ENCODE data around the gene EMILIN2. TPM values are rescaled to one million over a fixed set of nuclear protein-coding genes. Genes with fewer than 3 reads are reported as not detected.

The EMILIN2 gene
- total and polyA plus RNA-seq, 9 of the 15 experiments (the other 6 are each of a cell fraction or from before 2014, with no cell fraction given) = 0.01 to 0.40 (median 0.19) TPM

- TF ChIP-seq JUND (IDR thresholded peaks at IDR 0.05; ENCODE audit: borderline replicate concordance, low read depth, low read length) = no peak
- no peak for TF ChIP-seq JUND (tag; IDR thresholded peaks at IDR 0.05; ENCODE audit: borderline replicate concordance, low read depth, low read length)
- no peak for TF ChIP-seq SIN3A (IDR thresholded peaks at IDR 0.05; ENCODE audit: borderline replicate concordance in 2 of 2, control insufficient read depth in 1 of 2, low read depth in 2 of 2, low read length in 2 of 2)
- TF ChIP-seq, protein P1, sequence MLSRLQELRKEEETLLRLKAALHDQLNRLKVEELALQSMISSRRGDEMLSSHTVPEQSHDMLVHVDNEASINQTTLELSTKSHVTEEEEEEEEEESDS (CRISPR knock-in tag; IDR thresholded peaks at IDR 0.05) = no peak
These were observed 60.8 kb downstream of the EMILIN2 start (continued) for GRCh38 chr18:2907550-2908135.

DNA sequence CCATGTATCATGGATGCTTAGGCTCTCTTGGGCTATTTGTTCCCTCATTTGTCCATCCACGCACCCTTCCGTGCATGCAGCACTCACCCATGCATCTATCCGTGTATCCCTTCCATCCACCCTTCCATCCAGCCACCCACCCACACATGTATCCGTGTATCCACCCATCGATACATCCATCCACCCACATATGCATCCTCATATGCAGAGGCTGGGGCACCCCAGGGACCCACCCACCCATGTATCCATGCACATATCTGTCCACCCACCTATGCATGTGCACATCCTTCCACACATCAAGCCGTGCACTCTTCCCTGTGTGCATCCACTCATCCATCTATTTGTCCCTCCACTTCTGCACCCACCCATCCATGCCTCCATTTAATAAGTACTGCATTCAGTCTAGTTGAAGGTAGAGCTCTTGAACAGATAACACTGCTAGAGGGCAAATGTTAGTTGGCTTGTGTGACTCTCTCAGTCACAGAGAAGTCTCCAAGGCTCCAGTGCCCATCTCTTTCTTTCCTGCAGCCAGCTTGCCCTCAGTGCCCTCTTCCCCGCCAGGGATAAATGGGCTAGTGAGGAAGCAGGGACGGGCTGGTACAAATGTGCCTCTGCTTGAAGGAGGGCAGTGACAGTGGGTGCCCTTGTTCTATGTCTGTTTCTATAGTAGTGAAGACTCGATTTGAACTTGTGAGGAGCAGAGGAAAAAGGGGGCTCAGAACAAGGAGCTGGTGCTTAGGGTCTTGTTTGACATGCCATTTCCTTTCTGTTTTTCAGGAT, 61.5 kb downstream of the EMILIN2 start:
- Histone ChIP-seq H3K4me1 (replicated peaks in 1 of 2; ENCODE audit: control insufficient read depth in 2 of 2, insufficient read depth in 2 of 2, low read length in 2 of 2) (peaks cover 4 to 30% of the 10 kb centered on the region in 2 experiments; a peak in 4 of 5 replicates), H2AFZ (ENCODE audit: low read depth, low read length) (no peak overlapping the region), H4K20me1 (replicated peaks; ENCODE audit: control insufficient read depth, insufficient read depth, low read length) (0 out of 2 replicates have a peak, but pooled peaks cover 5% of the 10 kb centered on the region), H3K27ac (ENCODE audit: extremely low read depth, low read depth, low read length) (no peak overlapping the region), H3K4me3 (no peak overlapping the region), H3K79me2 (ENCODE audit: control insufficient read depth, insufficient read depth, low read length) (no peaks in the 10 kb centered on the region), H3K36me3 (ENCODE audit: control insufficient read depth, insufficient read depth, low read length) (no peaks in the 10 kb centered on the region), H3K27me3 (ENCODE audit: control insufficient read depth in 2 of 2, insufficient read depth in 2 of 2, low read length in 2 of 2) (peaks cover 2 to 18% of the 10 kb centered on the region in 2 experiments; a peak in 3 of 5 replicates), H3K9me3 (replicated peaks; ENCODE audit: control insufficient read depth, insufficient read depth, low read depth, low read length) (no peaks in the 10 kb centered on the region), H3K4me2 (ENCODE audit: insufficient read depth, low read length) (no peak overlapping the region), H3K9ac (ENCODE audit: insufficient read depth in 1 of 2, low read depth in 2 of 2, low read length in 2 of 2) (no peak overlapping the region), H3K9me1 (ENCODE audit: control insufficient read depth, insufficient read depth, low read length) (no peaks in the 10 kb centered on the region)
- in situ Hi-C loops (cut with MboI) = no loop called here
- intact Hi-C loops (cut with micrococcal nuclease) = no loop called here
- DNase-seq (ENCODE audit: extremely low read depth in 1 of 4, low spot score in 3 of 4) = no peak
- no TSS peak for BruUV-seq (replicated peaks)
- ChIA-PET CTCF (ENCODE audit: low intra/inter-chr PET ratio) (no interaction called here), POLR2A (interaction anchor here (0.6 to 3.7 kb wide), 4 partner anchors 9 to 338 kb away, joined by 3 to 15 read pairs (median 4); no protein-coding TSS in a partner anchor)
- ATAC-seq = no peak
- no peak for TF ChIP-seq HNRNPLL (IDR thresholded peaks at IDR 0.05; ENCODE audit: low read depth, low read length, poor library complexity, severe bottlenecking)
- WGBS (ENCODE audit: insufficient coverage, low coverage, missing lambda C conversion rate) = 15% methylated on average over 9 of the region's 9 CpGs
- FAIRE-seq = no peak
